Measurements from ENCODE around the gene LMAN1L.

DNA sequence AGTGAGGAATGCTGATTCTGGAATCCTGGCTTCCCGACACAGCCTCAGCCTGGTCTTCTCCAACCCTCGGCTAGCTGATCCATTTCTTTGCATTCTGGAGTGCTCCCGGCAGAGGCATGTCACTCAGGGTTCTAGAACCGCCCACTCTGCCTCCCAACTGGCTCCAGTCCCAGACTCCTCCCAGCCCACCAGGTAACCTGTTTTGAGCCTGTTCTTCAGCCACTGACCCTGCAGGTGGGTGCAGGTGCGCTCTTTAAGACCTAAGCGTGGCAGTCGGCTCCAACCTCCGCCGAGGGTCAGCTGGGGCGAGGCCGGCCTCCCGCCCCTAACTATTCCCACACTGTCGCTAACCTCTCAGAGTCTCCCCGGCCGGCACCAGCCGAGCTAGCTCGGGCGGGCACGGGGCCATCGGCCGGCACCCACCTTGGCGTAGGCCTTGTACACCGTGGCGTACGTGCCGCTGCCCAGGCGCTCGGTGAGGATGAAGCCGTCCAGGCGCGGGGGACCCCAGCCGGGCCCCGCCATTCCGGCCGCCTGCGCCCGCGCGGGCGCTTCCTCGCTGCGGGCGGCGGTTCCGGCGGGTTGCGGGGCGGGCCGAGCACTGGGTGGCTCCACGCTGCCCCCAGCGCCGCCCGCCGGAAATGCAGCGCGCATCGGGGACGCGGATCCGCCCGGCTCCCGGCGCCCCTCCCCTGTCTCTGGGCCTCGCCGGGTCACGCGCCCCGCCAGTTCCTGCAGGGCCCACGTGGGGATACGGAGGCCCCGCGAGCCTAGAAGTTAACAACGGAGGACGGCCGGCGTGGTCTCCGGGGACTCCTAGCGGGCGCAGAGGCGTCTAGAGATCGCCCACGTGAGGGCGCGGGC lies 30.2 kb downstream of the LMAN1L start, which contains the start of gene ULK3:
- TF ChIP-seq FOXA1 (IDR thresholded peaks at IDR 0.05) = no peak
- TF ChIP-seq, protein P1, sequence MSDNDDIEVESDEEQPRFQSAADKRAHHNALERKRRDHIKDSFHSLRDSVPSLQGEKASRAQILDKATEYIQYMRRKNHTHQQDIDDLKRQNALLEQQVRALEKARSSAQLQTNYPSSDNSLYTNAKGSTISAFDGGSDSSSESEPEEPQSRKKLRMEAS (IDR thresholded peaks at IDR 0.05) = no peak
- TF ChIP-seq, protein P2, sequence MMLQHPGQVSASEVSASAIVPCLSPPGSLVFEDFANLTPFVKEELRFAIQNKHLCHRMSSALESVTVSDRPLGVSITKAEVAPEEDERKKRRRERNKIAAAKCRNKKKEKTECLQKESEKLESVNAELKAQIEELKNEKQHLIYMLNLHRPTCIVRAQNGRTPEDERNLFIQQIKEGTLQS (IDR thresholded peaks at IDR 0.05) = no peak
- TF ChIP-seq JUND (IDR thresholded peaks at IDR 0.05) = no peak
- TF ChIP-seq, protein P3, sequence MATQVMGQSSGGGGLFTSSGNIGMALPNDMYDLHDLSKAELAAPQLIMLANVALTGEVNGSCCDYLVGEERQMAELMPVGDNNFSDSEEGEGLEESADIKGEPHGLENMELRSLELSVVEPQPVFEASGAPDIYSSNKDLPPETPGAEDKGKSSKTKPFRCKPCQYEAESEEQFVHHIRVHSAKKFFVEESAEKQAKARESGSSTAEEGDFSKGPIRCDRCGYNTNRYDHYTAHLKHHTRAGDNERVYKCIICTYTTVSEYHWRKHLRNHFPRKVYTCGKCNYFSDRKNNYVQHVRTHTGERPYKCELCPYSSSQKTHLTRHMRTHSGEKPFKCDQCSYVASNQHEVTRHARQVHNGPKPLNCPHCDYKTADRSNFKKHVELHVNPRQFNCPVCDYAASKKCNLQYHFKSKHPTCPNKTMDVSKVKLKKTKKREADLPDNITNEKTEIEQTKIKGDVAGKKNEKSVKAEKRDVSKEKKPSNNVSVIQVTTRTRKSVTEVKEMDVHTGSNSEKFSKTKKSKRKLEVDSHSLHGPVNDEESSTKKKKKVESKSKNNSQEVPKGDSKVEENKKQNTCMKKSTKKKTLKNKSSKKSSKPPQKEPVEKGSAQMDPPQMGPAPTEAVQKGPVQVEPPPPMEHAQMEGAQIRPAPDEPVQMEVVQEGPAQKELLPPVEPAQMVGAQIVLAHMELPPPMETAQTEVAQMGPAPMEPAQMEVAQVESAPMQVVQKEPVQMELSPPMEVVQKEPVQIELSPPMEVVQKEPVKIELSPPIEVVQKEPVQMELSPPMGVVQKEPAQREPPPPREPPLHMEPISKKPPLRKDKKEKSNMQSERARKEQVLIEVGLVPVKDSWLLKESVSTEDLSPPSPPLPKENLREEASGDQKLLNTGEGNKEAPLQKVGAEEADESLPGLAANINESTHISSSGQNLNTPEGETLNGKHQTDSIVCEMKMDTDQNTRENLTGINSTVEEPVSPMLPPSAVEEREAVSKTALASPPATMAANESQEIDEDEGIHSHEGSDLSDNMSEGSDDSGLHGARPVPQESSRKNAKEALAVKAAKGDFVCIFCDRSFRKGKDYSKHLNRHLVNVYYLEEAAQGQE (IDR thresholded peaks at IDR 0.05) = no peak
- TF ChIP-seq RAD21 (IDR thresholded peaks at IDR 0.05) = peak in 1 of 2 donors; percentile 36
- TF ChIP-seq, protein P4, sequence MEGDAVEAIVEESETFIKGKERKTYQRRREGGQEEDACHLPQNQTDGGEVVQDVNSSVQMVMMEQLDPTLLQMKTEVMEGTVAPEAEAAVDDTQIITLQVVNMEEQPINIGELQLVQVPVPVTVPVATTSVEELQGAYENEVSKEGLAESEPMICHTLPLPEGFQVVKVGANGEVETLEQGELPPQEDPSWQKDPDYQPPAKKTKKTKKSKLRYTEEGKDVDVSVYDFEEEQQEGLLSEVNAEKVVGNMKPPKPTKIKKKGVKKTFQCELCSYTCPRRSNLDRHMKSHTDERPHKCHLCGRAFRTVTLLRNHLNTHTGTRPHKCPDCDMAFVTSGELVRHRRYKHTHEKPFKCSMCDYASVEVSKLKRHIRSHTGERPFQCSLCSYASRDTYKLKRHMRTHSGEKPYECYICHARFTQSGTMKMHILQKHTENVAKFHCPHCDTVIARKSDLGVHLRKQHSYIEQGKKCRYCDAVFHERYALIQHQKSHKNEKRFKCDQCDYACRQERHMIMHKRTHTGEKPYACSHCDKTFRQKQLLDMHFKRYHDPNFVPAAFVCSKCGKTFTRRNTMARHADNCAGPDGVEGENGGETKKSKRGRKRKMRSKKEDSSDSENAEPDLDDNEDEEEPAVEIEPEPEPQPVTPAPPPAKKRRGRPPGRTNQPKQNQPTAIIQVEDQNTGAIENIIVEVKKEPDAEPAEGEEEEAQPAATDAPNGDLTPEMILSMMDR (IDR thresholded peaks at IDR 0.05; ENCODE audit: low read depth, low read length, missing input control) = peak; percentile 85
- no peak for TF ChIP-seq YY1 (IDR thresholded peaks at IDR 0.05)
- TF ChIP-seq SP1 (IDR thresholded peaks at IDR 0.05) = no peak
- no peak for TF ChIP-seq TAF1 (conservative IDR thresholded peaks at IDR 0.05)
- TF ChIP-seq HNF4G (IDR thresholded peaks at IDR 0.05) = no peak
- TF ChIP-seq NR2F2 (IDR thresholded peaks at IDR 0.05) = no peak
- TF ChIP-seq GABPA (IDR thresholded peaks at IDR 0.05 in 1 of 2, conservative IDR thresholded peaks at IDR 0.05 in 1 of 2) = peak in 1 of 2 donors; percentile 74
- TF ChIP-seq EGR1 (IDR thresholded peaks at IDR 0.05; ENCODE audit: low read depth in 2 of 2) = no peak
